ENCODE data around the gene BRAF.

- TF ChIP-seq POLR2A (IDR thresholded peaks at IDR 0.05; ENCODE audit: low read length), result no peak
- no peak for TF ChIP-seq GATA1 (IDR thresholded peaks at IDR 0.05; ENCODE audit: low read depth, low read length)
Measured at GRCh38 chr7:140734096-140734495, 190.6 kb downstream of the BRAF start.

Measured in erythroblast (primary cell).